Measurements from ENCODE around the gene CDHR1. TPM values are rescaled to one million over a fixed set of nuclear protein-coding genes. Genes with fewer than 3 reads are reported as not detected.

The CDHR1 gene
- total and polyA plus RNA-seq, 11 donors: 0.07 to 1.3 (median 0.35) TPM; not detected in 1

GRCh38 chr10:84258034-84258695 is 63.8 kb downstream of the CDHR1 start:
- Histone ChIP-seq H3K36me3 (no peaks in the 10 kb centered on the region), H3K27me3 (peaks cover 0 to 28% (median 0%) of the 10 kb centered on the region in 9 donors), H3K27ac (no peak overlapping the region), H3K9me3 (no peaks in the 10 kb centered on the region), H3K4me3 (no peak overlapping the region), H3K4me1 (peaks cover 0 to 8% (median 0%) of the 10 kb centered on the region in 12 donors)
- ATAC-seq (no peak), DNase-seq (no peak)
- TF ChIP-seq, protein P1, sequence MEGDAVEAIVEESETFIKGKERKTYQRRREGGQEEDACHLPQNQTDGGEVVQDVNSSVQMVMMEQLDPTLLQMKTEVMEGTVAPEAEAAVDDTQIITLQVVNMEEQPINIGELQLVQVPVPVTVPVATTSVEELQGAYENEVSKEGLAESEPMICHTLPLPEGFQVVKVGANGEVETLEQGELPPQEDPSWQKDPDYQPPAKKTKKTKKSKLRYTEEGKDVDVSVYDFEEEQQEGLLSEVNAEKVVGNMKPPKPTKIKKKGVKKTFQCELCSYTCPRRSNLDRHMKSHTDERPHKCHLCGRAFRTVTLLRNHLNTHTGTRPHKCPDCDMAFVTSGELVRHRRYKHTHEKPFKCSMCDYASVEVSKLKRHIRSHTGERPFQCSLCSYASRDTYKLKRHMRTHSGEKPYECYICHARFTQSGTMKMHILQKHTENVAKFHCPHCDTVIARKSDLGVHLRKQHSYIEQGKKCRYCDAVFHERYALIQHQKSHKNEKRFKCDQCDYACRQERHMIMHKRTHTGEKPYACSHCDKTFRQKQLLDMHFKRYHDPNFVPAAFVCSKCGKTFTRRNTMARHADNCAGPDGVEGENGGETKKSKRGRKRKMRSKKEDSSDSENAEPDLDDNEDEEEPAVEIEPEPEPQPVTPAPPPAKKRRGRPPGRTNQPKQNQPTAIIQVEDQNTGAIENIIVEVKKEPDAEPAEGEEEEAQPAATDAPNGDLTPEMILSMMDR (IDR thresholded peaks at IDR 0.05): no peak
- no peak for TF ChIP-seq POLR2A (IDR thresholded peaks at IDR 0.05)
- WGBS, 4 donors: 80 to 88% (median 83%) methylated on average over 4 to 7 of the region's 7 CpGs
- intact Hi-C loops (cut with DNase I): no loop called here

GRCh38 chr10:84261236-84261915 is 67.0 kb downstream of the CDHR1 start:
- ATAC-seq: no peak
- no peak for DNase-seq
- Histone ChIP-seq H3K27me3 (peaks cover 0 to 39% (median 0%) of the 10 kb centered on the region in 9 donors), H3K36me3 (no peaks in the 10 kb centered on the region), H3K4me3 (no peak overlapping the region), H3K9me3 (no peaks in the 10 kb centered on the region), H3K27ac (no peak overlapping the region), H3K4me1 (peaks cover 0 to 14% (median 3%) of the 10 kb centered on the region in 12 donors)
- intact Hi-C loops (cut with DNase I): loop anchor here in 5 of 10 donors (5.0 to 10.0 kb wide), 4 partner anchors 91 to 276 kb away; no protein-coding TSS in a partner anchor
- TF ChIP-seq POLR2A (IDR thresholded peaks at IDR 0.05): no peak
- TF ChIP-seq, protein P1 (IDR thresholded peaks at IDR 0.05): no peak
- WGBS, 4 donors: 73 to 88% (median 84%) methylated on average over 7 of the region's 7 CpGs

DNA sequence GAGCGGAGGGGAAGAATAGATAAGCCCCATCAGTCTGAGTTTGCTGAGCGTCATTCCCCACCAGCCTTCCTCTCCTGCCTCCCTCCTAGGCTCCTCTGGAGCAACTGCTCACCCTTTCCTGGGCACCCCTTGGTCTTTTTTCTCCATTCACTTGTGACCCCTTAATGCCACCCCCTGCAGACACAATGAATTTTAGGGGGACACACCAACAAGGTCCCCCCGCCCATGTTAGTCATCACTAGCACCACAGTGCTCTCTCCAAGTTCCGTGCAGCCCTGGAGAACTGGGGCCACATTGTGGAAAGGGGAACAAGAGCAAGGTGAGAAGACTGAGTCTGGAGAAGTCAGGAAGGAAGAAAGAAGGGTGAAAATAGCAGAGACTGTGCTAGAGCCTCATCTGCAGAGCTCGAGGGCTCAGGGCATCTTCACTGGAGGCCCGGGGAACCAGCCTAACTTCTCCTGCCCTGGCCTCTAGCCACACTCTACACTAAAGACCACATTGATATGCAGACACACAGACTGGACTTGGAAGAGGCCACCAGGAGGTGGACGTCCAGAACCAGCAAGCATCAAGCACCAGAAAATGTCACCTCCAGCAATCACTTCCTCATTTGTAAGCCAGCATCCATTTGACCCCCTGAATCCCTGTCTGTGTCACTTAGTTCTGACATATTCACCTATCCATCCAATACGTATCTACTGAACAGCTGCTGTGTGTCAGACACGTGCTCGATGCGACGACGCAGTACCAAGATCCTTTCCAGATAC is 68.0 kb downstream of the CDHR1 start:
- DNase-seq: no peak
- ATAC-seq: no peak

More for the DNA sequence above, 68.0 kb downstream of the CDHR1 start:
- no peak for TF ChIP-seq POLR2A (IDR thresholded peaks at IDR 0.05)
- TF ChIP-seq, protein P1 (IDR thresholded peaks at IDR 0.05): no peak
- Histone ChIP-seq H3K9me3 (no peaks in the 10 kb centered on the region), H3K4me3 (no peak overlapping the region), H3K4me1 (peaks cover 0 to 7% (median 2%) of the 10 kb centered on the region in 12 donors), H3K27ac (no peak overlapping the region), H3K27me3 (peaks cover 0 to 32% (median 0%) of the 10 kb centered on the region in 9 donors), H3K36me3 (no peaks in the 10 kb centered on the region)
- WGBS, 4 donors: 68 to 77% (median 70%) methylated on average over 13 of the region's 13 CpGs
- intact Hi-C loops (cut with DNase I): loop anchor here in 5 of 10 donors (2.0 to 10.0 kb wide), 5 partner anchors 90 to 275 kb away; no protein-coding TSS in a partner anchor

All from heart left ventricle (tissue), 16 donors.